Endothelial cell of umbilical vein (primary cell): ENCODE data around the gene ZNF440. TPM values are rescaled to one million over a fixed set of nuclear protein-coding genes. Genes with fewer than 3 reads are reported as not detected.

ENCODE experiments used
- BruUV-seq: library from RNA; stranded (reverse); fragments of 400-500 nt; replicated peaks from 2 replicates; lab custom pipeline; 2021; lab: Mats Ljungman, UMichigan
- CTCF ChIA-PET: fragments of 300-600, 350-600 bp; sonication (Branson Sonifier 250); formaldehyde crosslinking; loops from one replicate; lab custom pipeline; 2021; ENCODE audit warnings: antibody characterized with exemption, inconsistent platforms; lab: Charles Lee
- POLR2A ChIA-PET: fragments of 300-600, 350-600 bp; sonication (Branson Sonifier 250); formaldehyde crosslinking; loops from one replicate; lab custom pipeline; 2021; ENCODE audit warnings: antibody characterized with exemption, inconsistent platforms; lab: Charles Lee
- DNase-seq: peaks from one replicate; pipeline ENCODE4 v3.0.0-alpha.2; 2011; ENCODE audit warnings: low read depth, low spot score
- FAIRE-seq: peaks from 2 replicates; lab custom pipeline; 2011; peaks lifted over from hg19 to GRCh38; lab: Jason Lieb, UNC
- H2AFZ ChIP-seq: 2 replicates; pipeline ENCODE4 v1.6.0; 2012; ENCODE audit warnings: low read depth, low read length, control low read depth, inconsistent platforms
- H3K27ac ChIP-seq: 2 replicates; pipeline ENCODE4 v1.5.1; 2011; ENCODE audit warnings: low read depth, mild to moderate bottlenecking, control low read depth, low read length, moderate library complexity; ENCODE audit not compliant: insufficient read depth
- H3K27me3 ChIP-seq, 2 experiments: 2 replicates each; pipeline versions ENCODE4 v1.6.0 to v1.6.1; 2011; ENCODE audit warnings: low read length in 2 of 2, mixed read lengths in 1 of 2; ENCODE audit not compliant: control insufficient read depth in 2 of 2, insufficient read depth in 2 of 2
- H3K36me3 ChIP-seq, 2 experiments: 2 replicates in 1 of 2; 3 replicates in 1 of 2; pipeline ENCODE4 v1.5.1; 2011; ENCODE audit warnings: low read length in 2 of 2, mild to moderate bottlenecking in 1 of 2, moderate library complexity in 1 of 2; ENCODE audit not compliant: control insufficient read depth in 2 of 2, insufficient read depth in 2 of 2; ENCODE audit errors: extremely low read depth in 1 of 2
- H3K4me1 ChIP-seq: 3 replicates; pipeline ENCODE4 v1.5.1; 2011; ENCODE audit warnings: mild to moderate bottlenecking, low read length; ENCODE audit not compliant: control insufficient read depth, insufficient read depth; ENCODE audit errors: extremely low read depth
- H3K4me2 ChIP-seq: 2 replicates; pipeline ENCODE4 v1.6.1; 2011; ENCODE audit warnings: low read length, control low read depth, mixed read lengths; ENCODE audit not compliant: insufficient read depth
- H3K4me3 ChIP-seq, 3 experiments: fragments of 200-600 bp in 1 of 3; sonication (generic), shearing (Covaris generic) in 1 of 3; replicated peaks in 1 of 3; 2 replicates each; pipeline ENCODE4 v1.5.1; 2011 to 2016; ENCODE audit warnings: control low read depth in 3 of 3, low read length in 3 of 3, mild to moderate bottlenecking in 2 of 3, inconsistent platforms in 1 of 3, low read depth in 1 of 3, moderate library complexity in 1 of 3; ENCODE audit not compliant: insufficient read depth in 1 of 3
- H3K79me2 ChIP-seq: 2 replicates; pipeline ENCODE4 v1.6.0; 2012; ENCODE audit warnings: low read length, inconsistent platforms; ENCODE audit not compliant: control insufficient read depth, insufficient read depth
- H3K9ac ChIP-seq: replicated peaks from 2 replicates; pipeline ENCODE3; 2011; ENCODE audit warnings: low read length, control low read depth; ENCODE audit not compliant: insufficient read depth; ENCODE audit errors: extremely low read depth
- H3K9me1 ChIP-seq: replicated peaks from 3 replicates; pipeline ENCODE4 v1.6.0; 2011; ENCODE audit warnings: mild to moderate bottlenecking, low read length; ENCODE audit not compliant: control insufficient read depth, insufficient read depth; ENCODE audit errors: extremely low read depth
- H3K9me3 ChIP-seq: replicated peaks from 2 replicates; pipeline ENCODE4 v1.5.1; 2012; ENCODE audit warnings: low read length, inconsistent platforms; ENCODE audit not compliant: control insufficient read depth, insufficient read depth
- H4K20me1 ChIP-seq: replicated peaks from 2 replicates; pipeline ENCODE3; 2011; ENCODE audit warnings: mild to moderate bottlenecking, low read length; ENCODE audit not compliant: control insufficient read depth, insufficient read depth; ENCODE audit errors: extremely low read depth
- CTCF ChIP-seq, 2 donors: IDR thresholded peaks; 1 replicate in 1 of 2; 2 replicates in 1 of 2; pipeline ENCODE4 v1.5.1; 2011; ENCODE audit warnings: low read length in 2 of 2, mild to moderate bottlenecking in 2 of 2, moderate library complexity in 2 of 2, control low read depth in 1 of 2, inconsistent platforms in 1 of 2, low read depth in 1 of 2; ENCODE audit not compliant: insufficient read depth in 1 of 2; ENCODE audit errors: extremely low read depth in 1 of 2
- EZH2 ChIP-seq: IDR thresholded peaks from 2 replicates; pipeline ENCODE4 v1.6.1; 2012; ENCODE audit warnings: borderline replicate concordance, low read depth, mild to moderate bottlenecking, moderate library complexity, low read length, inconsistent platforms; ENCODE audit not compliant: severe bottlenecking
- FOS ChIP-seq: IDR thresholded peaks from 2 replicates; pipeline ENCODE4 v1.6.1; 2011; ENCODE audit warnings: mild to moderate bottlenecking, low read length, moderate library complexity, borderline replicate concordance; ENCODE audit not compliant: insufficient read depth
- GATA2 ChIP-seq: IDR thresholded peaks from 2 replicates; pipeline ENCODE4 v1.7.0; 2011; ENCODE audit warnings: low read depth, mild to moderate bottlenecking, moderate library complexity, mixed read lengths, low read length; ENCODE audit not compliant: insufficient read length, insufficient read depth
- JUN ChIP-seq: IDR thresholded peaks from 2 replicates; pipeline ENCODE4 v1.6.1; 2011; ENCODE audit warnings: borderline replicate concordance, low read depth; ENCODE audit not compliant: insufficient read length, insufficient read depth
- MAX ChIP-seq: IDR thresholded peaks from 2 replicates; pipeline ENCODE4 v1.6.1; 2011; ENCODE audit not compliant: insufficient read depth, insufficient read length
- MYC ChIP-seq: IDR thresholded peaks from one replicate; pipeline ENCODE4 v1.6.1; 2011; ENCODE audit warnings: mild to moderate bottlenecking, low read depth, low read length
- POLR2A ChIP-seq: IDR thresholded peaks from 2 replicates; pipeline ENCODE4 v1.6.1; 2012; ENCODE audit warnings: low read depth, mild to moderate bottlenecking, control low read depth, low read length
- POLR2AphosphoS5 ChIP-seq: IDR thresholded peaks from 2 replicates; pipeline ENCODE4 v1.6.1; 2012; ENCODE audit warnings: low read depth, mild to moderate bottlenecking, control low read depth, low read length, moderate library complexity; ENCODE audit not compliant: insufficient read depth
- dilution Hi-C: fragments of 300-500 bp; cut with MboI; formaldehyde crosslinking; loops from one replicate; pipeline ENCODE4 v1.15.0; 2019; ENCODE audit warnings: low sequenced_read_pairs; ENCODE audit not compliant: extremely low pct_ligation_motif_present
- intact Hi-C: fragments of 100-400 bp; cut with micrococcal nuclease; formaldehyde crosslinking; loops from one replicate; pipeline ENCODE4 v1.10.0; 2022
- polyA plus RNA-seq, 4 experiments: library from polyadenylated mRNA; depleted of rRNA in 3 of 4; stranded (reverse) in 3 of 4; unstranded in 1 of 4; fragments of >200 nt; gene quantifications; 2 replicates each; pipeline versions ENCODE4 v1.2.1 to v1.2.3, GENCODE V29; 2011 to 2012; ENCODE audit warnings: missing spikeins in 1 of 4
- total RNA-seq: library from RNA; stranded (reverse); gene quantifications from 2 replicates; pipeline ENCODE4 v1.2.3, GENCODE V29; 2021

ZNF440 gene
- total and polyA plus RNA-seq, 2 donors (not counting 3 experiments of a cell fraction or from before 2014, with no cell fraction given): 2.2 to 13.3 TPM

GRCh38 chr19:11806354-11807098 lies 7.5 kb upstream of the ZNF440 start:
- DNase-seq (no peak), FAIRE-seq (no peak)
- dilution Hi-C loops (no loop called here), intact Hi-C loops (no loop called here)
- Histone ChIP-seq H3K4me1 (no peaks in the 10 kb centered on the region), H2AFZ (no peak overlapping the region), H3K9ac (no peak overlapping the region), H3K79me2 (no peaks in the 10 kb centered on the region), H3K4me3 (no peak overlapping the region), H3K4me2 (no peak overlapping the region), H3K36me3 (no peaks in the 10 kb centered on the region), H3K27me3 (no peaks in the 10 kb centered on the region), H4K20me1 (no peaks in the 10 kb centered on the region), H3K27ac (no peak overlapping the region), H3K9me1 (no peaks in the 10 kb centered on the region), H3K9me3 (peaks cover 9% of the 10 kb centered on the region)
- CTCF ChIA-PET: interaction anchor here (1.1 kb wide), 1 partner anchor 9 kb away, joined by 3 read pairs; no protein-coding TSS in a partner anchor
- POLR2A ChIA-PET: no interaction called here
- TF ChIP-seq POLR2A (no peak), MYC (no peak), EZH2 (no peak), CTCF (IDR thresholded peaks at IDR 0.05; ENCODE audit: extremely low read depth in 1 of 2, insufficient read depth in 1 of 2, low read depth in 1 of 2, low read length in 2 of 2) (no peak)
- no TSS peak for BruUV-seq

- no peak overlapping the region for H3K27ac ChIP-seq
- intact Hi-C loops: no loop called here
- DNase-seq: no peak
- BruUV-seq: no TSS peak
- ChIA-PET CTCF (interaction anchor here (1.1 kb wide), 1 partner anchor 9 kb away, joined by 3 read pairs; no protein-coding TSS in a partner anchor), POLR2A (no interaction called here)
- H3K79me2 ChIP-seq: no peaks in the 10 kb centered on the region
- no peaks in the 10 kb centered on the region for H4K20me1 ChIP-seq
- no peak for TF ChIP-seq JUN
- no peak for TF ChIP-seq GATA2
- TF ChIP-seq POLR2AphosphoS5: no peak
- TF ChIP-seq MAX: no peak
- no peak for TF ChIP-seq CTCF (IDR thresholded peaks at IDR 0.05; ENCODE audit: extremely low read depth in 1 of 2, insufficient read depth in 1 of 2, low read depth in 1 of 2, low read length in 2 of 2)
- no peak for TF ChIP-seq POLR2A
- TF ChIP-seq EZH2: no peak
- TF ChIP-seq MYC: no peak
- no peak for TF ChIP-seq FOS
- dilution Hi-C loops: no loop called here
- no peak overlapping the region for H3K4me3 ChIP-seq
- no peaks in the 10 kb centered on the region for H3K4me1 ChIP-seq
- H2AFZ ChIP-seq: no peak overlapping the region
- no peaks in the 10 kb centered on the region for H3K36me3 ChIP-seq
- H3K27me3 ChIP-seq: no peaks in the 10 kb centered on the region
- no peak for FAIRE-seq
- H3K9ac ChIP-seq: no peak overlapping the region
- H3K9me3 ChIP-seq: peaks cover 9% of the 10 kb centered on the region
- no peaks in the 10 kb centered on the region for H3K9me1 ChIP-seq
- no peak overlapping the region for H3K4me2 ChIP-seq
These were observed 7.0 kb upstream of the ZNF440 start for GRCh38 chr19:11807099-11807380.
